Heart left ventricle (tissue), 16 donors: ENCODE measurements around the gene NSF. TPM values are rescaled to one million over a fixed set of nuclear protein-coding genes. Genes with fewer than 3 reads are reported as not detected.

Experiments
- ATAC-seq, 4 donors: fragments of 200-7000 bp; cut with Tn5 transposase; one replicate each; pipeline ENCODE4 v1.9.1; 2020 to 2022; ENCODE audit warnings: moderate library complexity in 4 of 4, mild to moderate bottlenecking in 3 of 4, moderate number of reproducible peaks in 1 of 4
- DNase-seq, 5 donors: peaks; one replicate each; pipeline ENCODE4 v3.0.0-alpha.2; 2020
- H3K27ac ChIP-seq, 12 donors: fragments of 200-600 bp; sonication (generic) in 4 of 12; one replicate each; pipeline versions ENCODE4 v1.5.0 to v1.8.0; 2016 to 2022; ENCODE audit warnings: mild to moderate bottlenecking in 2 of 12
- H3K27me3 ChIP-seq, 9 donors: fragments of 200-600 bp; sonication (generic) in 2 of 9; one replicate each; pipeline versions ENCODE4 v1.5.1 to v1.8.0; 2016 to 2022; ENCODE audit warnings: mild to moderate bottlenecking in 3 of 9
- H3K36me3 ChIP-seq, 9 donors: fragments of 200-600 bp; sonication (generic) in 2 of 9; one replicate each; pipeline versions ENCODE4 v1.5.0 to v1.8.0; 2018 to 2022; ENCODE audit warnings: mild to moderate bottlenecking in 2 of 9
- H3K4me1 ChIP-seq, 12 donors: fragments of 200-600 bp; sonication (generic) in 4 of 12; one replicate each; pipeline versions ENCODE4 v1.5.0 to v1.8.0; 2016 to 2022; ENCODE audit warnings: mild to moderate bottlenecking in 3 of 12
- H3K4me3 ChIP-seq, 12 donors: fragments of 200-600 bp; sonication (generic) in 4 of 12; one replicate each; pipeline versions ENCODE4 v1.5.0 to v1.8.0; 2017 to 2022; ENCODE audit warnings: mild to moderate bottlenecking in 9 of 12, moderate library complexity in 4 of 12
- H3K9me3 ChIP-seq, 12 donors: fragments of 200-600 bp; sonication (generic) in 4 of 12; one replicate each; pipeline versions ENCODE4 v1.5.0 to v1.8.0; 2016 to 2022; ENCODE audit warnings: mild to moderate bottlenecking in 1 of 12
- POLR2A ChIP-seq, 2 donors: fragments of 450-650 bp; IDR thresholded peaks; one replicate each; pipeline ENCODE4 v1.6.1; 2017; ENCODE audit warnings: antibody characterized with exemption in 2 of 2, mild to moderate bottlenecking in 2 of 2, moderate library complexity in 2 of 2
- WGBS, 4 donors: extraction: QIAGEN DNeasy Blood & Tissue Kit in 2 of 4; methylation state at CpG; one replicate each; pipeline versions ENCODE4 v1.1.5 to v1.1.7; 2013 to 2018; 5-methylcytosine and 5-hydroxymethylcytosine counted together
- intact Hi-C, 10 donors: fragments of 100-400 bp; cut with DNase I; formaldehyde crosslinking; loops; one replicate each; pipeline versions ENCODE4 v1.11.1 to v1.14.2; 2022
- polyA plus RNA-seq, 2 donors: library from polyadenylated mRNA; stranded (reverse); fragments of 200-250 nt; gene quantifications; one replicate each; pipeline ENCODE4 v1.2.3, GENCODE V29; 2013
- total RNA-seq, 9 donors: library from RNA; depleted of rRNA in 2 of 9; stranded (reverse); fragments of >200 nt in 2 of 9; fragmentation: NEBNext Ultra II Directional in 3 of 9; extraction: Animal tissue kit (Norgen Biotek cat#: 25700) in 3 of 9; gene quantifications; one replicate each; pipeline versions ENCODE4 v1.1.0 to v1.2.4, GENCODE V29; 2016 to 2023
- TF ChIP-seq, protein P1 (sequence below), 12 donors: fragments of 200-600 bp; sonication (generic) in 4 of 12; IDR thresholded peaks; one replicate each; pipeline versions ENCODE4 v1.5.0 to v1.8.0; 2018 to 2022; ENCODE audit warnings: antibody characterized with exemption in 12 of 12, mild to moderate bottlenecking in 5 of 12
- donor health status: ischemic (EF 13 %, LVEDD 7.1; RV severe dilation, severe dysfunction).
- donor health status: healthy with polysubstance abuse.
- donor health status: DM: no; HTN: yes; CAD: no.
- donor health status: DM: no; HTN: no; CAD: no.
- donor health status: ischemic (EF 25% LVEDD 6.9; RV normal size, moderate dysfunction).
- donor health status: ischemic (EF 25% LVEDD 5.7; RV mildly dilated, moderate dysfunction).
- donor health status: healthy.
- donor health status: DM: yes; HTN: yes; CAD: no.
- donor health status: ischemic (EF 35%, LVEDD 5.7; RV mildly dilated, moderate dysfunction).
- donor health status: nonischemic (EF 11% LVEDD 7.7; RV severe dilation, severe dysfunction).
- donor health status: DM: yes; HTN: yes; CAD: no.
- donor health status: PGD.
- donor health status: ischemic (EF 29% LVEDD 5.4; RV normal size, mild dysfunction).
- donor health status: nonischemic (EF 23%, LVEDD 6.1; RV moderate dilation, normal function).

The NSF gene
- total and polyA plus RNA-seq, 11 donors = 5.4 to 33.9 (median 21.0) TPM

DNA sequence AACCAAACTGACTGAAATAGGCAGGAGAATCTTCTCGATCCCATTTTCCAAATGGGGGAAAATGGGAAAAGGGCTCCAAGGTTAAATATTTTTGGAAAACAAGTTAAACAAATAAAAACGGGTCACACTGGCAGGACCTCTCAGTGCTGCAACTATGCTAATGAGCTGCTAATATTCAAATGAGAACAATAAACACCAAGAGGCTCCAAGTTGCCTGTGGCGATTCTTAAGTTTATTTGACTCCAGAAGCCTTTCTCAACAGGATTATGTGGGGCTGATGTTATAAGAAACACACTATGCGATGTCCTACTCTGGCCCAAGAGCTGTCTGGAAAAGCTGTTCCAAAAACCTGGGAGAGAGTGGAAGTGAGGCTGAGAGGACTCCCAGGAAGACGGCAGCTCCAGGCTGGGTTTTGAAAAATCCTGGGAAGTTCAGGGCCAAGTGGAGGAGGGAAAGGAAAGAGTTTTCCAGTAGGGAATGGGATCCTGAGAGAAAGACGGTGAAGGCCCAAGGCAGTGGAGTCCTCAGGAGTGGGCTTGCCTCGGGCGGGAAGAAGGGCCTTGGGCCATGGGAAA, 206.6 kb downstream of the NSF start:
- TF ChIP-seq POLR2A (IDR thresholded peaks at IDR 0.05) = no peak
- TF ChIP-seq, protein P1, sequence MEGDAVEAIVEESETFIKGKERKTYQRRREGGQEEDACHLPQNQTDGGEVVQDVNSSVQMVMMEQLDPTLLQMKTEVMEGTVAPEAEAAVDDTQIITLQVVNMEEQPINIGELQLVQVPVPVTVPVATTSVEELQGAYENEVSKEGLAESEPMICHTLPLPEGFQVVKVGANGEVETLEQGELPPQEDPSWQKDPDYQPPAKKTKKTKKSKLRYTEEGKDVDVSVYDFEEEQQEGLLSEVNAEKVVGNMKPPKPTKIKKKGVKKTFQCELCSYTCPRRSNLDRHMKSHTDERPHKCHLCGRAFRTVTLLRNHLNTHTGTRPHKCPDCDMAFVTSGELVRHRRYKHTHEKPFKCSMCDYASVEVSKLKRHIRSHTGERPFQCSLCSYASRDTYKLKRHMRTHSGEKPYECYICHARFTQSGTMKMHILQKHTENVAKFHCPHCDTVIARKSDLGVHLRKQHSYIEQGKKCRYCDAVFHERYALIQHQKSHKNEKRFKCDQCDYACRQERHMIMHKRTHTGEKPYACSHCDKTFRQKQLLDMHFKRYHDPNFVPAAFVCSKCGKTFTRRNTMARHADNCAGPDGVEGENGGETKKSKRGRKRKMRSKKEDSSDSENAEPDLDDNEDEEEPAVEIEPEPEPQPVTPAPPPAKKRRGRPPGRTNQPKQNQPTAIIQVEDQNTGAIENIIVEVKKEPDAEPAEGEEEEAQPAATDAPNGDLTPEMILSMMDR (IDR thresholded peaks at IDR 0.05) = no peak
- ATAC-seq = no peak
- intact Hi-C loops = no loop called here

DNA sequence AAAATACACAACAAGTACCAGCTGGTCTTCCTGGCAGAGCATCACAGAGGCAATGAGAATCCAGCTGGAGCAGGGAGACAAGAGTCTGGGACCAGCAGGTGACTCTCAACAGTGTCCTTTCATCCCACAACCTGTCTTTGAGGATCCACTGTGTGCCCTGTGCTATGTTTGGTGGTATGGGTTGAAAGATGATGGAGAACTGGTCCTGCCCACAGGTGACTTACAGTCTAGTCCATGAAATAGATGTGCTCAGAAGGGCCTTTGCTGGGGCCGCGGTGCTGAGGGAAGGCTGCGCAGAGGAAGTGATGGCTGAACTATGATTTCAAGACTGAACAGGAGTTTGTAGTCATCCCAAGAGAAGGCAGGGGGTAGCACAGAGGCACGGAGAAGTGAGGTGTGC, 210.1 kb downstream of the NSF start:
- TF ChIP-seq, protein P1 (IDR thresholded peaks at IDR 0.05) = no peak
- TF ChIP-seq POLR2A (IDR thresholded peaks at IDR 0.05) = no peak
- Histone ChIP-seq H3K36me3 (no peaks in the 10 kb centered on the region), H3K4me3 (no peak overlapping the region), H3K4me1 (no peaks in the 10 kb centered on the region), H3K27ac (no peak overlapping the region), H3K9me3 (no peaks in the 10 kb centered on the region), H3K27me3 (peaks cover 0 to 19% (median 0%) of the 10 kb centered on the region in 9 donors)
- whole genome bisulfite sequencing, 4 donors = 94 to 98% (median 96%) methylated on average over 4 of the region's 4 CpGs
- intact Hi-C loops = loop anchor here in 1 of 10 donors (10.0 kb wide), 1 partner anchor 64 kb away; no protein-coding TSS in a partner anchor
- no peak for ATAC-seq
- no peak for DNase-seq

More for the DNA sequence above, 206.6 kb downstream of the NSF start:
- Histone ChIP-seq H3K4me1 (no peaks in the 10 kb centered on the region), H3K27ac (no peak overlapping the region), H3K4me3 (no peak overlapping the region), H3K27me3 (peaks cover 0 to 47% (median 4%) of the 10 kb centered on the region in 9 donors), H3K36me3 (no peaks in the 10 kb centered on the region), H3K9me3 (no peaks in the 10 kb centered on the region)
- 63 to 67% (median 65%) methylated on average over 8 of the region's 8 CpGs for WGBS, 4 donors
- no peak for DNase-seq

DNA sequence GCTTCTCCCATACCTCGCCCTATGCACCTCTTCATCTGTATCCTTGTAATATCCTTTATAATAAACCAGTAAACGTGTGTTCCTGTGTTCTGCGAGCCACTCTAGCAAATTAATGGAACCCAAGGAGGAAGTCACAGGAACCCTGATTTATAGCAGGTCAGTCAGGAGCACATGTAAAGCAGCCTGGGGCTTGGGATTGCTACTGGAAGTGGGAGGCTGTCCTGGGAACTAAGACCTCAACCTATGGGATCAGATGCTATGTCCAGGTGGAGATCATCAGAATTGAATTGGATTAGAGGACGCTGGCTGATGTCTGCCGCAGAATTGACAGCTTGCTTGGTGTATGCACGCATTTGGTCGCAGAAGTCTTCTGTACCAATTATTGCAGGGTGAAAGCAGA, 212.3 kb downstream of the NSF start:
- TF ChIP-seq, protein P1 (IDR thresholded peaks at IDR 0.05) = no peak
- TF ChIP-seq POLR2A (IDR thresholded peaks at IDR 0.05) = no peak
- no peak for DNase-seq
- 76 to 90% (median 81%) methylated on average over 7 of the region's 7 CpGs for WGBS, 4 donors
- Histone ChIP-seq H3K27ac (no peak overlapping the region), H3K9me3 (no peaks in the 10 kb centered on the region), H3K4me1 (no peaks in the 10 kb centered on the region), H3K27me3 (peaks cover 0 to 5% (median 0%) of the 10 kb centered on the region in 9 donors), H3K36me3 (no peaks in the 10 kb centered on the region), H3K4me3 (no peak overlapping the region)
- ATAC-seq = no peak
- intact Hi-C loops = loop anchor here in 1 of 10 donors (10.0 kb wide), 1 partner anchor 62 kb away; no protein-coding TSS in a partner anchor

DNA sequence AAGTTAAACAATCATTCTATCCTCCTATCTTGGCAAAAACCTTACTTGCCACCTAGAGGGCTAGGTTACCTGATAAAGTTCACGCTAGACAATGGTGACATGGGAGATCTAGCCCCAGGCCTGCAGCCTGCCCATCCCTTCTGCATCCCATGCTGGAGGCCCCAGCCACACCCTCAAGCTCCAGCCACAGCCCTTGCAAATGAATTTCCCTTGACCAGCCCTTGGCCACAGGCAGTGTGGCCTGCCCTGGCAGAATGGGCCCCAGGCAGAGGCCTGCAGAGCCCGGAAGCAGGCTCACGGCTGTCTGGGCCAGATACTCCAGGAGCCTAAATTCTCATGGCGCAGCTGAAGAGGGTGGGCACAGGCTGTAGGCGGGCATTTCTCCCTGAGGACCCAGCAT, 213.1 kb downstream of the NSF start:
- H3K27ac ChIP-seq = no peak overlapping the region
- H3K4me3 ChIP-seq = no peak overlapping the region
- 88 to 96% (median 89%) methylated on average over 3 to 5 of the region's 5 CpGs for WGBS, 4 donors
- intact Hi-C loops = loop anchor here in 1 of 10 donors (10.0 kb wide), 1 partner anchor 61 kb away; no protein-coding TSS in a partner anchor
- TF ChIP-seq, protein P1 (IDR thresholded peaks at IDR 0.05) = no peak
- TF ChIP-seq POLR2A (IDR thresholded peaks at IDR 0.05) = no peak
- no peaks in the 10 kb centered on the region for H3K36me3 ChIP-seq
- no peak for DNase-seq
- no peaks in the 10 kb centered on the region for H3K9me3 ChIP-seq
- no peak for ATAC-seq
- no peaks in the 10 kb centered on the region for H3K4me1 ChIP-seq
- H3K27me3 ChIP-seq = peaks cover 0 to 5% (median 0%) of the 10 kb centered on the region in 9 donors
